ENCODE data around the gene SLC44A4. TPM values are rescaled to one million over a fixed set of nuclear protein-coding genes. Genes with fewer than 3 reads are reported as not detected.
"Not testable (repeated sequence)": the region's sequence is repeated elsewhere in the genome, so short reads cannot be mapped to it uniquely, and the experiment has no call there.

Gene SLC44A4
- total RNA-seq, 1 donor from 2014 or later, result 26.1 TPM

- H3K36me3 ChIP-seq (ENCODE audit: control insufficient read depth, insufficient read depth, low read length), result no peaks in the 10 kb centered on the region
- no peak overlapping the region for H3K4me3 ChIP-seq (ENCODE audit: low read depth, low read length)
- H3K27me3 ChIP-seq (ENCODE audit: control insufficient read depth, insufficient read depth, low read length), result no peaks in the 10 kb centered on the region
- TF ChIP-seq, protein P1, sequence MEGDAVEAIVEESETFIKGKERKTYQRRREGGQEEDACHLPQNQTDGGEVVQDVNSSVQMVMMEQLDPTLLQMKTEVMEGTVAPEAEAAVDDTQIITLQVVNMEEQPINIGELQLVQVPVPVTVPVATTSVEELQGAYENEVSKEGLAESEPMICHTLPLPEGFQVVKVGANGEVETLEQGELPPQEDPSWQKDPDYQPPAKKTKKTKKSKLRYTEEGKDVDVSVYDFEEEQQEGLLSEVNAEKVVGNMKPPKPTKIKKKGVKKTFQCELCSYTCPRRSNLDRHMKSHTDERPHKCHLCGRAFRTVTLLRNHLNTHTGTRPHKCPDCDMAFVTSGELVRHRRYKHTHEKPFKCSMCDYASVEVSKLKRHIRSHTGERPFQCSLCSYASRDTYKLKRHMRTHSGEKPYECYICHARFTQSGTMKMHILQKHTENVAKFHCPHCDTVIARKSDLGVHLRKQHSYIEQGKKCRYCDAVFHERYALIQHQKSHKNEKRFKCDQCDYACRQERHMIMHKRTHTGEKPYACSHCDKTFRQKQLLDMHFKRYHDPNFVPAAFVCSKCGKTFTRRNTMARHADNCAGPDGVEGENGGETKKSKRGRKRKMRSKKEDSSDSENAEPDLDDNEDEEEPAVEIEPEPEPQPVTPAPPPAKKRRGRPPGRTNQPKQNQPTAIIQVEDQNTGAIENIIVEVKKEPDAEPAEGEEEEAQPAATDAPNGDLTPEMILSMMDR (IDR thresholded peaks at IDR 0.05; ENCODE audit: insufficient read depth, low read length, poor library complexity, severe bottlenecking), result no peak
- DNase-seq (ENCODE audit: low read depth), result no peak
These were observed 33.2 kb upstream of the SLC44A4 start for GRCh38 chr6:31911826-31912585.

- H3K27me3 ChIP-seq (ENCODE audit: control insufficient read depth, insufficient read depth, low read length); DNase-seq (ENCODE audit: low read depth); H3K4me3 ChIP-seq (ENCODE audit: low read depth, low read length); H3K36me3 ChIP-seq (ENCODE audit: control insufficient read depth, insufficient read depth, low read length): not testable (repeated sequence)
These were observed 30.5 kb upstream of the SLC44A4 start for GRCh38 chr6:31909298-31909697.

- no peak for DNase-seq (ENCODE audit: low read depth)
- H3K27me3 ChIP-seq (ENCODE audit: control insufficient read depth, insufficient read depth, low read length), result no peaks in the 10 kb centered on the region
- no peaks in the 10 kb centered on the region for H3K36me3 ChIP-seq (ENCODE audit: control insufficient read depth, insufficient read depth, low read length)
- TF ChIP-seq, protein P1 (IDR thresholded peaks at IDR 0.05; ENCODE audit: insufficient read depth, low read length, poor library complexity, severe bottlenecking), result no peak
- no peak overlapping the region for H3K4me3 ChIP-seq (ENCODE audit: low read depth, low read length)
These were observed 30.0 kb upstream of the SLC44A4 start for GRCh38 chr6:31908791-31909190.

GRCh38 chr6:31908255-31908654, 29.5 kb upstream of the SLC44A4 start:
- not testable (repeated sequence) for H3K27me3 ChIP-seq (ENCODE audit: control insufficient read depth, insufficient read depth, low read length); H3K4me3 ChIP-seq (ENCODE audit: low read depth, low read length); H3K36me3 ChIP-seq (ENCODE audit: control insufficient read depth, insufficient read depth, low read length); DNase-seq (ENCODE audit: low read depth)

GRCh38 chr6:31907158-31907813, 28.5 kb upstream of the SLC44A4 start:
- no peak overlapping the region for H3K4me3 ChIP-seq (ENCODE audit: low read depth, low read length)
- TF ChIP-seq, protein P1 (IDR thresholded peaks at IDR 0.05; ENCODE audit: insufficient read depth, low read length, poor library complexity, severe bottlenecking), result no peak
- no peaks in the 10 kb centered on the region for H3K27me3 ChIP-seq (ENCODE audit: control insufficient read depth, insufficient read depth, low read length)
- peak; percentile 81 for DNase-seq (ENCODE audit: low read depth)
- H3K36me3 ChIP-seq (ENCODE audit: control insufficient read depth, insufficient read depth, low read length), result no peaks in the 10 kb centered on the region

- DNase-seq (ENCODE audit: low read depth); H3K4me3 ChIP-seq (ENCODE audit: low read depth, low read length); H3K36me3 ChIP-seq (ENCODE audit: control insufficient read depth, insufficient read depth, low read length); H3K27me3 ChIP-seq (ENCODE audit: control insufficient read depth, insufficient read depth, low read length): not testable (repeated sequence)
These were observed 27.9 kb upstream of the SLC44A4 start for GRCh38 chr6:31906727-31907126.

DNA sequence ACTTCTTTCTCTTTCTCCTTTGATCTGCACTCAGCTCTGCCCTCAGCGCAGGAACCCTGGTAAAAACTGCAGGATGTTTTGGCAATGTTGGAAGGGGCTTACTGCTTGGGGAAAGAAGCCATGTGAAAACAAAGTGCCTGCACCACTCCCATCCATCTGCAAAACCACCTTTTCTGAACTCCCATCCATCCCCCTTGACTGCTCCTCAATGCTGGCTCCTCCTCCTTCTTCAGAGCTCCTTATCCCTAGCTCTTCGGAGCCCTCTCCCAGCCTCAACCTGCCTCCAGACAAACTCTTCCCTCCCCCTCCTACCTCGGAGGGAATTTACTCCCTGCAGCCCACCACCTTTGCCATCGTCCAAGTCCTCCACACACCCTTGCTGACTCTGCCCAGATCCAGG, 27.3 kb upstream of the SLC44A4 start:
- no peaks in the 10 kb centered on the region for H3K36me3 ChIP-seq (ENCODE audit: control insufficient read depth, insufficient read depth, low read length)
- TF ChIP-seq, protein P1 (IDR thresholded peaks at IDR 0.05; ENCODE audit: insufficient read depth, low read length, poor library complexity, severe bottlenecking), result no peak
- DNase-seq (ENCODE audit: low read depth), result no peak
- no peak overlapping the region for H3K4me3 ChIP-seq (ENCODE audit: low read depth, low read length)
- H3K27me3 ChIP-seq (ENCODE audit: control insufficient read depth, insufficient read depth, low read length), result no peaks in the 10 kb centered on the region

All from kidney epithelial cell (primary cell).